K562 (cell line): ENCODE measurements around the gene SRL. TPM values are rescaled to one million over a fixed set of nuclear protein-coding genes. Genes with fewer than 3 reads are reported as not detected.

Experiments used
- BACH1 ChIP-seq: fragments of 200-800 bp; sonication (Bioruptor generic); IDR thresholded peaks from 2 replicates; pipeline ENCODE4 v1.6.1; 2016; ENCODE audit warnings: missing genetic modification characterization, missing compliant biosample characterization
- CBX1 ChIP-seq: sonication (generic); IDR thresholded peaks from 2 replicates; pipeline ENCODE4 v1.6.1; 2016; ENCODE audit warnings: antibody characterized with exemption, low read depth, mild to moderate bottlenecking
- CEBPB ChIP-seq: fragments of 450-650 bp; IDR thresholded peaks from 2 replicates; pipeline ENCODE4 v1.6.1; 2016; ENCODE audit warnings: missing genetic modification characterization, missing compliant biosample characterization
- CHD2 ChIP-seq: IDR thresholded peaks from 2 replicates; pipeline ENCODE4 v1.6.1; 2011; ENCODE audit warnings: low read depth, low read length
- ETV1 ChIP-seq: fragments of 450-650 bp; conservative IDR thresholded peaks from 2 replicates; pipeline ENCODE4 v1.6.1; 2016; ENCODE audit warnings: missing genetic modification characterization, control low read depth, low read depth, missing compliant biosample characterization
- FOXA3 ChIP-seq, 2 experiments: fragments of 450-650 bp in 1 of 2; sonication (generic) in 1 of 2; formaldehyde crosslinking; IDR thresholded peaks in 1 of 2; conservative IDR thresholded peaks in 1 of 2; 2 replicates each; pipeline versions ENCODE4 v1.4.0 to v1.8.0; 2020 to 2022; ENCODE audit warnings: mild to moderate bottlenecking in 2 of 2, missing genetic modification reagents in 1 of 2
- GATA2 ChIP-seq: sonication (generic); formaldehyde crosslinking; IDR thresholded peaks from 2 replicates; pipeline ENCODE4 v1.4.0; 2020; ENCODE audit warnings: mild to moderate bottlenecking, missing genetic modification reagents
- GTF2F1 ChIP-seq: IDR thresholded peaks from 2 replicates; pipeline ENCODE4 v1.6.1; 2011; ENCODE audit warnings: low read depth, low read length, improper control_type of control experiment
- JUN ChIP-seq, 2 experiments: sonication (generic) in 1 of 2; formaldehyde crosslinking in 1 of 2; IDR thresholded peaks; 2 replicates each; pipeline versions ENCODE4 v1.6.1 to v1.8.0; 2012 to 2022; ENCODE audit warnings: borderline replicate concordance in 2 of 2, mild to moderate bottlenecking in 2 of 2, improper control_type of control experiment in 1 of 2, low read depth in 1 of 2, low read length in 1 of 2, missing genetic modification reagents in 1 of 2
- KAT8 ChIP-seq: fragments of 450-650 bp; IDR thresholded peaks from 2 replicates; pipeline ENCODE4 v1.6.1; 2016; ENCODE audit warnings: low read depth, mild to moderate bottlenecking
- KLF6 ChIP-seq: fragments of 250-450 bp; sonication (Bioruptor Pico); IDR thresholded peaks from 2 replicates; pipeline ENCODE4 v1.4.0; 2020; ENCODE audit warnings: mild to moderate bottlenecking, moderate library complexity, borderline replicate concordance
- MAFF ChIP-seq: IDR thresholded peaks from 2 replicates; pipeline ENCODE4 v1.6.1; 2012; ENCODE audit warnings: low read length, improper control_type of control experiment
- MCM7 ChIP-seq, 2 experiments: fragments of 450-650 bp; IDR thresholded peaks; 2 replicates each; pipeline ENCODE4 v1.6.1; 2016 to 2018
- PRMT5 ChIP-seq: sonication (generic); formaldehyde crosslinking; IDR thresholded peaks from 2 replicates; pipeline ENCODE4 v1.5.0; 2020; ENCODE audit warnings: missing genetic modification reagents
- RBM25 ChIP-seq: fragments of 200-400 bp; formaldehyde crosslinking; IDR thresholded peaks from 2 replicates; pipeline ENCODE4 v1.6.1; 2018; ENCODE audit warnings: low read length, low read depth, moderate library complexity; ENCODE audit not compliant: severe bottlenecking
- SIN3A ChIP-seq, 2 experiments: fragments of 150-350 bp in 1 of 2; IDR thresholded peaks; 2 replicates each; pipeline ENCODE4 v1.6.1; 2011 to 2016; ENCODE audit warnings: borderline replicate concordance in 2 of 2, low read depth in 2 of 2, low read length in 2 of 2, mild to moderate bottlenecking in 2 of 2, moderate library complexity in 2 of 2; ENCODE audit not compliant: control insufficient read depth in 1 of 2
- TGIF2 ChIP-seq: sonication (generic); formaldehyde crosslinking; IDR thresholded peaks from 2 replicates; pipeline ENCODE4 v1.8.1; 2022; ENCODE audit warnings: mild to moderate bottlenecking, missing genetic modification reagents, moderate library complexity
- ZNF699 ChIP-seq: fragments of 250-450 bp; sonication (Bioruptor Pico); IDR thresholded peaks from 2 replicates; pipeline ENCODE4 v1.8.0; 2021; ENCODE audit warnings: mild to moderate bottlenecking, moderate library complexity; ENCODE audit not compliant: insufficient replicate concordance
- polyA plus RNA-seq, 8 experiments: library from polyadenylated mRNA; depleted of rRNA in 4 of 8; stranded (reverse) in 5 of 8; unstranded in 3 of 8; fragments of >200 nt; fragmentation: Nextera tagmentation in 2 of 8; fragmentation: Illumina TruSeq in 1 of 8; extraction: Ambion mirVana in 2 of 8; extraction: Trizol in 1 of 8; gene quantifications; 2 replicates each; pipeline versions ENCODE4 v1.2.1 to v1.2.3, GENCODE V29; 2011 to 2014; ENCODE audit warnings: inconsistent platforms in 1 of 8, missing spikeins in 1 of 8
- total RNA-seq, 7 experiments: library from RNA; depleted of rRNA in 6 of 7; stranded (reverse); fragments of >200 nt in 6 of 7; fragmentation: Illumina TruSeq in 2 of 7; extraction: Trizol in 2 of 7; gene quantifications; 2 replicates each; pipeline versions ENCODE4 v1.2.1 to v1.2.3, GENCODE V29; 2011 to 2021; ENCODE audit warnings: low replicate concordance in 1 of 7
- TF ChIP-seq, protein P1 (sequence below), 2 experiments: fragments of 150-350 bp in 1 of 2; IDR thresholded peaks; 2 replicates each; pipeline ENCODE4 v1.6.1; 2012 to 2016; ENCODE audit warnings: low read depth in 2 of 2, low read length in 2 of 2, mild to moderate bottlenecking in 1 of 2, moderate library complexity in 1 of 2
- TF ChIP-seq, protein P2 (sequence below), 3 experiments: fragments of 200-800 bp in 1 of 3; fragments of 250-450 bp in 1 of 3; fragments of 450-650 bp in 1 of 3; sonication (Bioruptor Pico) in 1 of 3; sonication (Bioruptor generic) in 1 of 3; formaldehyde crosslinking in 1 of 3; IDR thresholded peaks; 2 replicates each; pipeline versions ENCODE4 v1.6.1 to v1.8.0; 2016 to 2022; ENCODE audit warnings: mild to moderate bottlenecking in 2 of 3, missing genetic modification characterization in 2 of 3, missing compliant biosample characterization in 1 of 3, moderate library complexity in 1 of 3

Gene SRL
- total and polyA plus RNA-seq, 9 of the 15 experiments (the other 6 are each of a cell fraction or from before 2014, with no cell fraction given) = 0.01 TPM; not detected in 8

DNA sequence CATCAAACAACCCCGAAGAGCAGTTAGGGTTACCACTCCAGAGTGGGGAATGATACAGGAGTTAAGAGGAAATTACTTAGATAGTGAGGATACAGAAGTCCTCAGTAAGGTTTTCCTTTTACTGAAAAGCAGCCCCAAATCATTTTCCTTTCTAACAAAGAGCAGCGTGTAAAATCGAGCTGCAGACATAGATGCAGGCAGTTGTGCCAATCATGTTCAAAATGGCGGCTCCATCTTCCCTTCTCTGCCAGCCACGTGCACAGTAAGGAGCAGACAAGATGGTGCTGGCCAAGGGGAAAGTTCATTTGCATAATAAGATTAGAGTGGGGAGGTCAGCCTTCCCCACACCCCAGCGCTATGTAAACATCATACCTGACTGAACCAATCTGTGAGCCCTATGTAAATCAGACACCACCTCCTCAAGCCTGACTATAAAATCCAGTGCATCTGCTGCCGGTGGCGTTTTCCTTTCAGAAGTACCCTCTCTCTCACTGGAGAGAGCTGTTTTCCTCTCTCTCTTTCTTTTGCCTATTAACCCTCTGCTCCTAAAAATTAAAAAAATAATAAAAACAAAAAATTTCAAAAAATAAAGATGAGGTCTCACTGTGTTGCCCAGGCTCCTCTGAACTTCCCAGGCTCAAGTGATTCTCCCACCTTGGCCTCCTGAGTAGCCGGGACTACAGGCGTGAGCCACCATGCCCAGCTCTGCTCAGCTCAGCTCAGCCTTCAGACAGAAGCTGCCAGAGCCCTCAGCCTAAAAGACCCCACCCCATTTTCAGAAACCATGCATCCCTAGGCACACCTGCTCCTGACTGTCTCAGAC is 2.6 kb upstream of the SRL start (continued):
- TF ChIP-seq, protein P1, sequence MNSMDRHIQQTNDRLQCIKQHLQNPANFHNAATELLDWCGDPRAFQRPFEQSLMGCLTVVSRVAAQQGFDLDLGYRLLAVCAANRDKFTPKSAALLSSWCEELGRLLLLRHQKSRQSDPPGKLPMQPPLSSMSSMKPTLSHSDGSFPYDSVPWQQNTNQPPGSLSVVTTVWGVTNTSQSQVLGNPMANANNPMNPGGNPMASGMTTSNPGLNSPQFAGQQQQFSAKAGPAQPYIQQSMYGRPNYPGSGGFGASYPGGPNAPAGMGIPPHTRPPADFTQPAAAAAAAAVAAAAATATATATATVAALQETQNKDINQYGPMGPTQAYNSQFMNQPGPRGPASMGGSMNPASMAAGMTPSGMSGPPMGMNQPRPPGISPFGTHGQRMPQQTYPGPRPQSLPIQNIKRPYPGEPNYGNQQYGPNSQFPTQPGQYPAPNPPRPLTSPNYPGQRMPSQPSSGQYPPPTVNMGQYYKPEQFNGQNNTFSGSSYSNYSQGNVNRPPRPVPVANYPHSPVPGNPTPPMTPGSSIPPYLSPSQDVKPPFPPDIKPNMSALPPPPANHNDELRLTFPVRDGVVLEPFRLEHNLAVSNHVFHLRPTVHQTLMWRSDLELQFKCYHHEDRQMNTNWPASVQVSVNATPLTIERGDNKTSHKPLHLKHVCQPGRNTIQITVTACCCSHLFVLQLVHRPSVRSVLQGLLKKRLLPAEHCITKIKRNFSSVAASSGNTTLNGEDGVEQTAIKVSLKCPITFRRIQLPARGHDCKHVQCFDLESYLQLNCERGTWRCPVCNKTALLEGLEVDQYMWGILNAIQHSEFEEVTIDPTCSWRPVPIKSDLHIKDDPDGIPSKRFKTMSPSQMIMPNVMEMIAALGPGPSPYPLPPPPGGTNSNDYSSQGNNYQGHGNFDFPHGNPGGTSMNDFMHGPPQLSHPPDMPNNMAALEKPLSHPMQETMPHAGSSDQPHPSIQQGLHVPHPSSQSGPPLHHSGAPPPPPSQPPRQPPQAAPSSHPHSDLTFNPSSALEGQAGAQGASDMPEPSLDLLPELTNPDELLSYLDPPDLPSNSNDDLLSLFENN (IDR thresholded peaks at IDR 0.05; ENCODE audit: low read depth in 2 of 2, low read length in 2 of 2) = no peak
- TF ChIP-seq CBX1 (0 out of 2 replicates have a peak, but pooled peaks have one; percentile 22), KLF6 (CRISPR knock-in tag) (peak; percentile 40; the same call in 1 of the 2 replicates), CHD2 (no peak), FOXA3 (CRISPR knock-in tag; conservative IDR thresholded peaks at IDR 0.05 in 1 of 2, IDR thresholded peaks at IDR 0.05 in 1 of 2) (peak; percentile 96 to 98), ETV1 (no peak), ZNF699 (CRISPR knock-in tag) (no peak), MCM7 (IDR thresholded peaks at IDR 0.05) (no peak), BACH1 (tag) (peak; percentile 59), CEBPB (tag) (no peak), GTF2F1 (no peak), RBM25 (no peak), JUN (IDR thresholded peaks at IDR 0.05; ENCODE audit: borderline replicate concordance, low read depth, low read length) (no peak), JUN (CRISPR knock-in tag; IDR thresholded peaks at IDR 0.05; ENCODE audit: borderline replicate concordance) (no peak), PRMT5 (CRISPR knock-in tag) (no peak), TGIF2 (CRISPR knock-in tag) (no peak), SIN3A (IDR thresholded peaks at IDR 0.05; ENCODE audit: borderline replicate concordance in 2 of 2, control insufficient read depth in 1 of 2, low read depth in 2 of 2, low read length in 2 of 2) (no peak), KAT8 (peak; percentile 98), GATA2 (CRISPR knock-in tag) (no peak), MAFF (no peak)
- TF ChIP-seq, protein P2, sequence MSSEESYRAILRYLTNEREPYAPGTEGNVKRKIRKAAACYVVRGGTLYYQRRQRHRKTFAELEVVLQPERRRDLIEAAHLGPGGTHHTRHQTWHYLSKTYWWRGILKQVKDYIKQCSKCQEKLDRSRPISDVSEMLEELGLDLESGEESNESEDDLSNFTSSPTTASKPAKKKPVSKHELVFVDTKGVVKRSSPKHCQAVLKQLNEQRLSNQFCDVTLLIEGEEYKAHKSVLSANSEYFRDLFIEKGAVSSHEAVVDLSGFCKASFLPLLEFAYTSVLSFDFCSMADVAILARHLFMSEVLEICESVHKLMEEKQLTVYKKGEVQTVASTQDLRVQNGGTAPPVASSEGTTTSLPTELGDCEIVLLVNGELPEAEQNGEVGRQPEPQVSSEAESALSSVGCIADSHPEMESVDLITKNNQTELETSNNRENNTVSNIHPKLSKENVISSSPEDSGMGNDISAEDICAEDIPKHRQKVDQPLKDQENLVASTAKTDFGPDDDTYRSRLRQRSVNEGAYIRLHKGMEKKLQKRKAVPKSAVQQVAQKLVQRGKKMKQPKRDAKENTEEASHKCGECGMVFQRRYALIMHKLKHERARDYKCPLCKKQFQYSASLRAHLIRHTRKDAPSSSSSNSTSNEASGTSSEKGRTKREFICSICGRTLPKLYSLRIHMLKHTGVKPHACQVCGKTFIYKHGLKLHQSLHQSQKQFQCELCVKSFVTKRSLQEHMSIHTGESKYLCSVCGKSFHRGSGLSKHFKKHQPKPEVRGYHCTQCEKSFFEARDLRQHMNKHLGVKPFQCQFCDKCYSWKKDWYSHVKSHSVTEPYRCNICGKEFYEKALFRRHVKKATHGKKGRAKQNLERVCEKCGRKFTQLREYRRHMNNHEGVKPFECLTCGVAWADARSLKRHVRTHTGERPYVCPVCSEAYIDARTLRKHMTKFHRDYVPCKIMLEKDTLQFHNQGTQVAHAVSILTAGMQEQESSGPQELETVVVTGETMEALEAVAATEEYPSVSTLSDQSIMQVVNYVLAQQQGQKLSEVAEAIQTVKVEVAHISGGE (CRISPR knock-in tag; IDR thresholded peaks at IDR 0.05) = peak in 1 of 3 experiments; percentile 58; a peak in 2 of 6 replicates
